Measurements from ENCODE around the gene FRMD4A.
"Not testable (repeated sequence)": the region's sequence is repeated elsewhere in the genome, so short reads cannot be mapped to it uniquely, and the experiment has no call there.

FRMD4A gene

DNA sequence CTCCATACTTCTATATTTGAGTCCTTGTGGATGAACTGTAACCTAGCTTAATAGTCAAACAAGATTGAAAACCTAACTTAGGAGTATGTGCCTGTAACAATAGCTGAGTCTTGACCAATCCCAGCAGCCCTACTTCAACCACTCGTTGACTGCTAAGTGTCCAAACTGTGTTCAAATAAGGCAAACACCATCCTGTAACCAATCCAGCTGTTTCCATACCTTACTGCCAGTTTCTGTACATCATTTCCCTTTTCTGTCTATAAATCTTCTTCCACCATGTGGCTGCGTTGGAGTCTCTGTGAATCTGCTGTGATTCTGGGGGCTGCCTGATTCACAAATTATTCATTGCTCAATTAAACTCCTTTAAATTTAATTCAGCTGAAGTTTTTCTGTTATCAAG lies 195.5 kb downstream of the FRMD4A start:
- not testable (repeated sequence) for DNase-seq

GRCh38 chr10:14134275-14134674 lies 196.4 kb downstream of the FRMD4A start:
- DNase-seq, result no peak

- DNase-seq, result no peak
Measured at GRCh38 chr10:14131261-14131960, 199.3 kb downstream of the FRMD4A start.

- DNase-seq, result no peak
Measured at GRCh38 chr10:14129770-14130169, 201.0 kb downstream of the FRMD4A start.

DNA sequence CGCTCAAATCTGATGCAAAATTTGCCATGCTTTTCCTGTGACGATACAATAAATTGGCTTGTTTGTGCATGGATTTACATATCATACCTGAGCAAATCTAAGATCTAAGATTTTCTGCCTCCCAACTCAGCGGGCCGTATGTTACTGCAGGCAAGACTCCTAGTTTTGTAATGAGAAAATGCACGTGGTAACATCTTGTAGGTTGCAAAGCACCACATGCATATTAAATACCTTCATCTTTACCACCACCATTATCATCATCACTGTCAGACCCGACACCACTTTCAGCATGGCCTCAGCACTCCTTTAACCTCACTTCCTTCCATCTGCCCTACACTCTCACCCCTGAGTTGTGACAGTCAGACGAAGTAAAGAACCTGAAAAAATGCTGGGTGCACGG lies 202.2 kb downstream of the FRMD4A start:
- no peak for DNase-seq

DNA sequence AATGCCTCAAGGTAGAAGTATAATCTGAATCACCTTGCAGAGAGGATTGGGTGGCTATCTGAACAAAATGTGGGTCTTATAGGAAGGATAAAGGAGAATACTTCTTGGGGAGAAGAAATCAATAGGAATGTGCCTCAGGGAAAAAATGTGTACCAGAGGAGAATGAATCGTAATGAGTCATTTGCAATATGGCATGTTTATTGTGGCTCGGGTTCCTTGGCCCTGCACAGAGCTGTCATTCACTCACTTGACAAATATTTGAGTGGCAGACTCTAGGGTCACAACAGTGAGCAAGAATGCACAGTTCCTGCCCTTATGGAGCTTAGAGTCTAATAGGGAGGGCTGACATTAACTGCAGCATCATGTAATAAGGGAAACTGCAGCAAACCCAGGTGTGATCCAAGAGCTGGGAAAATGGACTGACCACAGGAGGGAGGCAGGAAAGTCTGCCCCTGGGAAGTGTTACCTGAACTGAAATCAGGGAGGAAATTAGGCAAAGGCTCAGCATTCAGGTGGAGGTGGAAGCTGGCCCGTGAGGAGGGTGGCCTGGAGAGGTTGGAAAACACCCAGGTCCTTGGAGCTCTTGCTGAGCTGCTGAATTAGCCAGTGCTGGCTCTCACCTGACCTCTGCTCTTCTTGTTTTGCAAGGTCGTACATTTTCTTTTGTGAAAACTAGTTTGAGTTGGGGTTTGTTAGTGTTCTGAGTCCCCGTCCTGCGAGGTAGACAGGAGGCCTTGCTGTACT lies 203.9 kb downstream of the FRMD4A start:
- peak; percentile 3 for DNase-seq

- no peak for DNase-seq
Measured at GRCh38 chr10:14125564-14125963, 205.2 kb downstream of the FRMD4A start.

- DNase-seq, result peak; percentile 55
Measured at GRCh38 chr10:14124941-14125340, 205.8 kb downstream of the FRMD4A start.

DNA sequence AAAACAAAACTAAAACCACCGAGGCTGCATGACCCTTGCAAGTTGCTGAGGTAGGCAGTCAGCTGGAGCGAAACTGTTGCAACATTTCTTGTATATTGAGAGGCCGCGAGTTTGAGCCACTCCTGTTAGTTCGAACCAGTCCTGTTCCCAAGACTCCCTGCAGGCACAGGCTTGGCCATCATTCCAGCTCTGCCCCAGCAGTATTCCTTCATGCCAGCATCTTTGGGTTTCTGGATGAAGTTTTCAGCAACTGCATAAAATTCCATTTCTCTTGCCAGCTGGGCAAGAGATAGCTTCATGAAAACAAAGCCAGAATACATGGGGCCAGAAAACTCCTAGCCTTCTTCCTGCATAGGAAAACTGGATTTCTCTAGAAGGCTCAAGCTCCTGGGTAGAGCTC lies 207.6 kb downstream of the FRMD4A start:
- no peak for DNase-seq

GRCh38 chr10:14120812-14121211 lies 209.9 kb downstream of the FRMD4A start:
- no peak for DNase-seq

DNA sequence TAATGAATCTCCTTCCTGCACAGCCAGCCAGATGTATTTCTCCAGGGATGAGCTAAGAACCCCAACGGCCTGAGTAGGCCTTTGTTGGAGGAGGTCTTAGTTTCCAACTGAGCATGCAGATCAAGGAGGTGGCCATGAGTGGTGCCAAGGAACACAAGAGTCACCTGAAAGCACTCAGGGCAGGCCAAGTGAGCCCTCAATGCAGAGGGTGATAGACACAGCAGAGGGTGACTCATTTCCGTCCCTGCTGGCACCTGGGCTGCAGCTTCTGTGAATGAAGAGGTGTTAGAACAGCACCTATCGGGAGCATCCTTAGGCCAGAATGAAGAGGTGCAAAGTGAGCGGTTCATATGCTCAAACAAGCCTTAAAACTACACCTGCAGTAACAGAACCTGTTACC lies 211.8 kb downstream of the FRMD4A start:
- no peak for DNase-seq

GRCh38 chr10:14116837-14117236 lies 213.9 kb downstream of the FRMD4A start:
- no peak for DNase-seq

- DNase-seq, result no peak
Measured at GRCh38 chr10:14116021-14116420, 214.7 kb downstream of the FRMD4A start.

- DNase-seq, result no peak
Measured at GRCh38 chr10:14114791-14115190, 215.9 kb downstream of the FRMD4A start.

DNA sequence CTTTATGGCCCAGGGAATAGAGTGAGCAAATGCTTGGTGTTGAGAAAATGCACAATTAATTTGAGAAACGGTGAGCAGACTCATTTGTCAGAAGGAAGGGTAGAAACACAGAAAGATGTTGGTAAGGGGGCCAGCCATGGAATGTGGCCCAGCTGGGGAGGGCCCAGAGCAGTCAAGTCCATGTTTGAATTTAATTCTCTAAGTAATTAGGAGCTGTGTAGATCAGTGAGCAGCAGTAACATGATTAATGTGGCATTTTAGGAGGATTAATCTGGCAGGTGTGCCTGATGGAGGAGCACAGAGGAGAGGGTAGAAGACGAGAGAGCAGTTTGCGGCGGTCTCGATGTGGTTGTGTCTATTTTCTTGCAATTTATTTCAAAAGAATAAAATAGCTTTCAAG lies 218.7 kb downstream of the FRMD4A start:
- no peak for DNase-seq

- no peak for DNase-seq
Measured at GRCh38 chr10:14111208-14111607, 219.5 kb downstream of the FRMD4A start.

DNA sequence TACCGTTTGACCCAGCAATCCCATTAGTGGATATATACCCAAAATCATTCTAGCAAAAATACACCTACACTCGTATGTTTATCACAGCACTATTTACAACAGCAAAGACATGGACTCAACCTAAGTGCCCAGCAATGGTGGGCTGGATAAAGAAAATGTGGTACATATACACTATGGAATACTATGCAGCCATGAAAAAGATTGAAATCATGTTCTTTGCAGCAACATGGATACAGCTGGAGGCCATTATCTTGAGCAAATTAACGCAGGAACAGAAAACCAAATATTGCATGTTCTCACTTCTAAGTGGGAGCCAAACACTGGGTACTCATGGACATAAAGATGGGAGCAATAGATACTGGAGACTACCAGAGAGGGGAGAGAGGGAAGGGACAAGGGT lies 223.9 kb downstream of the FRMD4A start:
- no peak for DNase-seq

GRCh38 chr10:14102056-14102455 lies 228.7 kb downstream of the FRMD4A start:
- no peak for DNase-seq

DNA sequence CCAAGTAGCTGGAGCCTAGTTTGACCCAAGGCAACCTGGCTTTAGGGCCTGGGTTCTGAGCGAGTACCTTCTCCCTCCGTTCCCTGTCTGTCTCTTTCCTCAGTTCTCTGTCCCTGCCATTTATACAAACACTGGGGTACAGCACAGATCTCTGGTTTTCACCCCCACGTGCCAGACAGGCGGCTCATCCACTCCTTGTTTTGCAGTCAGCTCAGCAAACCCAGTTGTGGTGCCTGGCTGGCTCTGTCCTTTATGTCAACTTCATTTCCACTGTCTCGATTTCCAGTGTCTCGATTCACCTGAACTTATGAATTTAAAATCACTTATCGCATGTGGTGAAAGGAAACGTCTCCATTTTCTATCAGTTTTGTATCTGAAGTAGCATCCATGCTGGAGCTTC lies 230.8 kb downstream of the FRMD4A start:
- no peak for DNase-seq

- peak; percentile 3 for DNase-seq
Measured at GRCh38 chr10:14093730-14094484, 236.8 kb downstream of the FRMD4A start.

GRCh38 chr10:14092799-14093198 lies 237.9 kb downstream of the FRMD4A start:
- no peak for DNase-seq

- no peak for DNase-seq
Measured at GRCh38 chr10:14089556-14090292, 241.0 kb downstream of the FRMD4A start.

DNA sequence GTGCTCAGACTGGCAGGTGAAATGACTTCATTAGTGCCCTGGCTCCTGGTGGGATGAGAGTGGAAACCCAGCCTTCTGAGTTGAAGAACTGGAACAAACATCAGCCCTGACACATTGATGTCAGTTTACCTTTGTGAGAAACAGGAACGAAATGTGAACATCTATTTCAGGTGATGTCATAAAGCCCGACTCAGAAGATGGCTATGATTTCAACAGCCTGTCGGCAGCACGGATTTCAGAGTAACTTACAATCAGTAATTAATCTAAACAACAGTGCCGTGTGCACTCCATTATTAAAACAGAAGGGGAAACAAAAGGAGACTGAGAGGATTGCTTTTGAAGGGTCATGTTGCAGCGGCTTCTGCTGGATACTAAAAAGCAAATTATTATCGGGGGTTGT lies 243.2 kb downstream of the FRMD4A start:
- DNase-seq, result no peak
